PC-3 (cell line): ENCODE data around the gene SULF2. TPM values are rescaled to one million over a fixed set of nuclear protein-coding genes. Genes with fewer than 3 reads are reported as not detected.

ENCODE experiments used
- ATAC-seq: fragments of 200-7000 bp; cut with Tn5 transposase; 2 replicates; pipeline ENCODE4 v1.9.1; 2020; ENCODE audit warnings: mild to moderate bottlenecking, moderate library complexity
- BruUV-seq: library from RNA; stranded (reverse); fragments of 400-500 nt; replicated peaks from 2 replicates; lab custom pipeline; 2021; lab: Mats Ljungman, UMichigan
- CTCF ChIA-PET: fragments of 300-600 bp; sonication (Branson Sonifier 250); formaldehyde crosslinking; loops from one replicate; lab custom pipeline; 2022; ENCODE audit warnings: antibody characterized with exemption; lab: Charles Lee
- POLR2A ChIA-PET: fragments of 300-600 bp; sonication (Branson Sonifier 250); formaldehyde crosslinking; loops from one replicate; lab custom pipeline; 2022; ENCODE audit warnings: antibody characterized with exemption; ENCODE audit not compliant: unreplicated experiment; lab: Charles Lee
- DNase-seq: peaks from one replicate; pipeline ENCODE4 v3.0.0-alpha.2; 2015
- H2AFZ ChIP-seq: fragments of 300-600 bp; sonication (generic); 2 replicates; pipeline ENCODE4 v1.6.0; 2016; ENCODE audit warnings: antibody characterized with exemption, low read length
- H3F3A ChIP-seq: fragments of 300-600 bp; sonication (generic); one replicate; pipeline ENCODE4 v1.6.0; 2017; ENCODE audit warnings: antibody characterized with exemption, low read length, control low read depth, mild to moderate bottlenecking; ENCODE audit not compliant: unreplicated experiment
- H3K27ac ChIP-seq: fragments of 300-600 bp; sonication (generic); 2 replicates; pipeline ENCODE4 v1.5.1; 2016; ENCODE audit warnings: mild to moderate bottlenecking, low read length
- H3K27me3 ChIP-seq: fragments of 300-600 bp; sonication (generic); 2 replicates; pipeline ENCODE4 v1.6.1; 2016; ENCODE audit warnings: low read length, mixed read lengths
- H3K36me3 ChIP-seq: fragments of 300-600 bp; sonication (generic); 2 replicates; pipeline ENCODE4 v1.6.1; 2016; ENCODE audit warnings: low read depth, mixed run types, low read length, mixed read lengths
- H3K4me1 ChIP-seq: fragments of 300-600 bp; sonication (generic); 2 replicates; pipeline ENCODE4 v1.5.1; 2016; ENCODE audit warnings: low read length; ENCODE audit not compliant: insufficient read depth
- H3K4me2 ChIP-seq: fragments of 300-600 bp; sonication (generic); 2 replicates; pipeline ENCODE4 v1.6.0; 2016; ENCODE audit warnings: low read length
- H3K4me3 ChIP-seq: fragments of 300-600 bp; sonication (generic); 2 replicates; pipeline ENCODE4 v1.5.1; 2016; ENCODE audit warnings: mild to moderate bottlenecking, low read length, mixed read lengths
- H3K79me2 ChIP-seq: fragments of 300-600 bp; sonication (generic); 2 replicates; pipeline ENCODE4 v1.6.1; 2017; ENCODE audit warnings: low read length, mixed read lengths
- H3K9ac ChIP-seq: fragments of 300-600 bp; sonication (generic); 2 replicates; pipeline ENCODE4 v1.6.0; 2016; ENCODE audit warnings: mild to moderate bottlenecking, low read length
- H3K9me2 ChIP-seq: fragments of 300-600 bp; sonication (generic); replicated peaks from 2 replicates; pipeline ENCODE4 v1.6.1; 2016; ENCODE audit warnings: mixed run types, low read length, mixed read lengths
- H3K9me3 ChIP-seq: fragments of 300-600 bp; sonication (generic); 2 replicates; pipeline ENCODE4 v1.6.1; 2016; ENCODE audit warnings: low read length, mixed read lengths
- H4K20me1 ChIP-seq: fragments of 300-600 bp; sonication (generic); 2 replicates; pipeline ENCODE4 v1.6.1; 2016; ENCODE audit warnings: low read length, mixed read lengths
- EZH2 ChIP-seq: fragments of 300-600 bp; sonication (generic); IDR thresholded peaks from one replicate; pipeline ENCODE4 v1.6.1; 2017; ENCODE audit warnings: antibody characterized with exemption, mild to moderate bottlenecking, low read length; ENCODE audit not compliant: unreplicated experiment
- EZH2phosphoT487 ChIP-seq: fragments of 300-600 bp; sonication (generic); IDR thresholded peaks from 2 replicates; pipeline ENCODE4 v1.6.1; 2018; ENCODE audit warnings: mild to moderate bottlenecking, antibody characterized with exemption, low read length, borderline replicate concordance
- intact Hi-C: fragments of 100-400 bp; cut with micrococcal nuclease; formaldehyde crosslinking; loops from 2 replicates; pipeline ENCODE4 v1.9.0; 2023
- total RNA-seq: library from RNA; depleted of rRNA; stranded (reverse); fragments of >200 nt; gene quantifications from 2 replicates; pipeline ENCODE4 v1.2.3, GENCODE V29; 2014
- TF ChIP-seq, protein P1 (sequence below): fragments of 300-600 bp; sonication (generic); conservative IDR thresholded peaks from 2 replicates; pipeline ENCODE4 v1.5.1; 2017; ENCODE audit warnings: antibody characterized with exemption, low read depth, mild to moderate bottlenecking, low read length

SULF2 gene
- total RNA-seq, 1 experiment from 2014 or later = 340 TPM

GRCh38 chr20:47788741-47789080 is 3.4 kb upstream of the SULF2 start:
- BruUV-seq = no TSS peak
- no peaks in the 10 kb centered on the region for H3K9me2 ChIP-seq
- peak overlapping the region; percentile 92 for H3K27ac ChIP-seq
- peaks cover 8% of the 10 kb centered on the region for H4K20me1 ChIP-seq
- H3K79me2 ChIP-seq = peaks cover 42% of the 10 kb centered on the region
- H3F3A ChIP-seq = peaks cover 15% of the 10 kb centered on the region
- H3K9me3 ChIP-seq = no peaks in the 10 kb centered on the region
- H3K4me2 ChIP-seq = peak overlapping the region; percentile 49
- ATAC-seq (no peak), DNase-seq (no peak)
- peak overlapping the region; percentile 65 for H3K9ac ChIP-seq
- H3K36me3 ChIP-seq = no peaks in the 10 kb centered on the region
- ChIA-PET POLR2A (interaction anchor here (0.5 to 1.2 kb wide), 5 partner anchors 16 to 1037 kb away, joined by 3 read pairs; no protein-coding TSS in a partner anchor), CTCF (interaction anchor here (1.9 kb wide), 1 partner anchor 507 kb away, joined by 5 read pairs; no protein-coding TSS in a partner anchor)
- H2AFZ ChIP-seq = peak overlapping the region; percentile 6; the same call in 1 of the 2 replicates
- H3K27me3 ChIP-seq = no peaks in the 10 kb centered on the region
- peaks cover 70% of the 10 kb centered on the region for H3K4me1 ChIP-seq
- TF ChIP-seq, protein P1, sequence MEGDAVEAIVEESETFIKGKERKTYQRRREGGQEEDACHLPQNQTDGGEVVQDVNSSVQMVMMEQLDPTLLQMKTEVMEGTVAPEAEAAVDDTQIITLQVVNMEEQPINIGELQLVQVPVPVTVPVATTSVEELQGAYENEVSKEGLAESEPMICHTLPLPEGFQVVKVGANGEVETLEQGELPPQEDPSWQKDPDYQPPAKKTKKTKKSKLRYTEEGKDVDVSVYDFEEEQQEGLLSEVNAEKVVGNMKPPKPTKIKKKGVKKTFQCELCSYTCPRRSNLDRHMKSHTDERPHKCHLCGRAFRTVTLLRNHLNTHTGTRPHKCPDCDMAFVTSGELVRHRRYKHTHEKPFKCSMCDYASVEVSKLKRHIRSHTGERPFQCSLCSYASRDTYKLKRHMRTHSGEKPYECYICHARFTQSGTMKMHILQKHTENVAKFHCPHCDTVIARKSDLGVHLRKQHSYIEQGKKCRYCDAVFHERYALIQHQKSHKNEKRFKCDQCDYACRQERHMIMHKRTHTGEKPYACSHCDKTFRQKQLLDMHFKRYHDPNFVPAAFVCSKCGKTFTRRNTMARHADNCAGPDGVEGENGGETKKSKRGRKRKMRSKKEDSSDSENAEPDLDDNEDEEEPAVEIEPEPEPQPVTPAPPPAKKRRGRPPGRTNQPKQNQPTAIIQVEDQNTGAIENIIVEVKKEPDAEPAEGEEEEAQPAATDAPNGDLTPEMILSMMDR = no peak
- no peak for TF ChIP-seq EZH2
- TF ChIP-seq EZH2phosphoT487 = no peak
- H3K4me3 ChIP-seq = no peak overlapping the region
- intact Hi-C loops = loop anchor here (1.0 to 10.0 kb wide), 5 partner anchors 29 to 226 kb away; no protein-coding TSS in a partner anchor

DNA sequence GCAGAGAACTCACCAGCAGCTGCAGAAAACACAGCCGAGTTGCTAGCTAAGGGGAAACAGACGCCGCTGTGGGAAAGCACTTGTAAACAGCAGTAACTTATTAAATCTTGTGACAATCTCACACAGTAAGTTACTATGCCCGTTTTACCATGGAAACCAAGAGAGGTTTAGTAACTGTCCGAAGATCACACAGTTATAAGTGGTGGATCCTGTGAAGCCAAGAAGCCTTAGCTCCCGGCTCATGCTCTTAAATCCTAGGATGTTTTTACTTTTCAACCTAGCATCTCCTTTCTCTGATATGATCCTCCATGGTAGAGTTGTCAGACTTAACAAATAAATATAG is 1.5 kb upstream of the SULF2 start:
- ChIA-PET POLR2A (interaction anchor here (0.6 to 1.8 kb wide), 4 partner anchors 23 to 572 kb away, joined by 3 to 15 read pairs (median 4); no protein-coding TSS in a partner anchor), CTCF (interaction anchor here (0.6 to 1.8 kb wide), 7 partner anchors 57 to 834 kb away, joined by 3 to 11 read pairs (median 3); no protein-coding TSS in a partner anchor)
- H4K20me1 ChIP-seq = peaks cover 28% of the 10 kb centered on the region
- peak overlapping the region; percentile 83 for H3K4me3 ChIP-seq
- H3K27ac ChIP-seq = peak overlapping the region; percentile 87
- DNase-seq = no peak
- H2AFZ ChIP-seq = peak overlapping the region; percentile 52
- H3K79me2 ChIP-seq = peaks cover 49% of the 10 kb centered on the region
- peaks cover 10% of the 10 kb centered on the region for H3K36me3 ChIP-seq
- intact Hi-C loops = loop anchor here (1.0 to 10.0 kb wide), 5 partner anchors 141 to 834 kb away; no protein-coding TSS in a partner anchor
- peaks cover 72% of the 10 kb centered on the region for H3K4me1 ChIP-seq
- H3F3A ChIP-seq = peaks cover 14% of the 10 kb centered on the region
- TF ChIP-seq, protein P1 = no peak; the same call in 1 of the 2 replicates
- no peak for TF ChIP-seq EZH2
- TF ChIP-seq EZH2phosphoT487 = no peak
- H3K9me2 ChIP-seq = no peaks in the 10 kb centered on the region
- H3K27me3 ChIP-seq = no peaks in the 10 kb centered on the region
- no peaks in the 10 kb centered on the region for H3K9me3 ChIP-seq
- peak overlapping the region; percentile 96 for H3K9ac ChIP-seq
- peak; percentile 2 for ATAC-seq
- no TSS peak for BruUV-seq
- peak overlapping the region; percentile 93 for H3K4me2 ChIP-seq
